IPS DF 6.9 (cell line): ENCODE data around the gene FBXW7.

ENCODE experiments used
- DNase-seq: peaks from one replicate; pipeline ENCODE4 v3.0.0-alpha.2; 2013; ENCODE audit warnings: low read depth, low spot score
- H3K27ac ChIP-seq: one replicate; pipeline ENCODE4 v1.5.1; 2013; ENCODE audit warnings: low read length, control low read depth
- H3K27me3 ChIP-seq: 2 replicates; pipeline ENCODE4 v1.6.1; 2013; ENCODE audit warnings: mild to moderate bottlenecking, low read length; ENCODE audit not compliant: control insufficient read depth, insufficient read depth
- H3K36me3 ChIP-seq: 2 replicates; pipeline ENCODE4 v1.6.1; 2013; ENCODE audit warnings: low read length; ENCODE audit not compliant: control insufficient read depth, insufficient read depth
- H3K4me1 ChIP-seq: 2 replicates; pipeline ENCODE4 v1.6.1; 2013; ENCODE audit warnings: low read length; ENCODE audit not compliant: control insufficient read depth, insufficient read depth
- H3K4me3 ChIP-seq: 2 replicates; pipeline ENCODE4 v1.5.1; 2013; ENCODE audit warnings: mild to moderate bottlenecking, low read length
- H3K9me3 ChIP-seq: 2 replicates; pipeline ENCODE4 v1.6.1; 2013; ENCODE audit warnings: low read length, inconsistent platforms; ENCODE audit not compliant: control insufficient read depth, insufficient read depth
- WGBS: extraction: QIAGEN DNeasy Blood & Tissue Kit; methylation state at CpG from one replicate; pipeline ENCODE4 v1.1.7; 2013; ENCODE audit warnings: mixed read lengths, missing lambda C conversion rate; ENCODE audit not compliant: insufficient read length, insufficient coverage; 5-methylcytosine and 5-hydroxymethylcytosine counted together

The FBXW7 gene

GRCh38 chr4:152479428-152480026 is 56.4 kb downstream of the FBXW7 start:
- WGBS: no CpG with 5 or more reads among the region's 5 CpGs
- DNase-seq: no peak
- H3K4me3 ChIP-seq: no peak overlapping the region
- H3K27me3 ChIP-seq: no peaks in the 10 kb centered on the region
- no peaks in the 10 kb centered on the region for H3K36me3 ChIP-seq
- H3K27ac ChIP-seq: no peak overlapping the region
- no peaks in the 10 kb centered on the region for H3K9me3 ChIP-seq
- H3K4me1 ChIP-seq: no peaks in the 10 kb centered on the region

GRCh38 chr4:152478461-152479237 is 57.2 kb downstream of the FBXW7 start:
- no peak overlapping the region for H3K4me3 ChIP-seq
- DNase-seq: no peak
- H3K27me3 ChIP-seq: no peaks in the 10 kb centered on the region
- no peak overlapping the region for H3K27ac ChIP-seq
- no peaks in the 10 kb centered on the region for H3K9me3 ChIP-seq
- H3K36me3 ChIP-seq: no peaks in the 10 kb centered on the region
- no CpG with 5 or more reads among the region's 3 CpGs for WGBS
- no peaks in the 10 kb centered on the region for H3K4me1 ChIP-seq

- no peaks in the 10 kb centered on the region for H3K36me3 ChIP-seq
- DNase-seq: no peak
- no peaks in the 10 kb centered on the region for H3K4me1 ChIP-seq
- no peaks in the 10 kb centered on the region for H3K9me3 ChIP-seq
- WGBS: no CpG with 5 or more reads among the region's 2 CpGs
- H3K27me3 ChIP-seq: no peaks in the 10 kb centered on the region
- H3K4me3 ChIP-seq: no peak overlapping the region
- no peak overlapping the region for H3K27ac ChIP-seq
Measured at GRCh38 chr4:152476796-152477195, 59.1 kb downstream of the FBXW7 start.

DNA sequence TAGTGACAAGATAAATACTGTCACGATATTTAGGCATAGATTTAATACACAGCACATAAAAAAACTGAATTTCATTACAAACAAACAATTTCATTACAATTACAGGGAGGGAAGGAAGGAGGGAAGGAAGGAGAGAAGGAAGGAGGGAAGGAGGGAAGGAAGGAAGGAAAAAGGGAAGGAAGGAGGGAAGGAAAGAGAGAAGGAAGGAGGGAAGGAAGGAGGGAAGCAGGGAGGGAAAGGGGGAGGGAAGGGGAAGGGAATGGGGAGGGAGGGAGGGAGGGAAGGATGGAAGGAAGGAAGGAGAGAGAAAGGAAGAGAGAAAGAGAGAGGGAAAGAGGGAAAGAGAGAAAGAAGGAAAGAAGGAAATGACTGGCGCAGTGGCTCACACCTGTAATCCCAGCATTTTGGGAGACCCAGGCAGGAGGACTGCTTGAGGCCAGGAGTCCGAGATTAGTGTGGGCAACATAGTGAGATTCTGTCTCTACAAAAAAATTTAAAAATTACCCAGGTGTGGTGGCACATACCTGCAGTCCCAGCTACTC is 64.6 kb downstream of the FBXW7 start:
- no peak overlapping the region for H3K4me3 ChIP-seq
- H3K9me3 ChIP-seq: no peaks in the 10 kb centered on the region
- no peak overlapping the region for H3K27ac ChIP-seq
- H3K4me1 ChIP-seq: no peaks in the 10 kb centered on the region
- H3K27me3 ChIP-seq: no peaks in the 10 kb centered on the region
- WGBS: no CpG with 5 or more reads among the region's 3 CpGs
- DNase-seq: no peak
- no peaks in the 10 kb centered on the region for H3K36me3 ChIP-seq

- no peak for DNase-seq
- WGBS: no CpG with 5 or more reads among the region's 1 CpG
- Histone ChIP-seq H3K27me3 (no peaks in the 10 kb centered on the region), H3K36me3 (no peaks in the 10 kb centered on the region), H3K9me3 (no peaks in the 10 kb centered on the region), H3K4me3 (no peak overlapping the region), H3K4me1 (no peaks in the 10 kb centered on the region), H3K27ac (no peak overlapping the region)
Measured at GRCh38 chr4:152468408-152468807, 67.5 kb downstream of the FBXW7 start.

DNA sequence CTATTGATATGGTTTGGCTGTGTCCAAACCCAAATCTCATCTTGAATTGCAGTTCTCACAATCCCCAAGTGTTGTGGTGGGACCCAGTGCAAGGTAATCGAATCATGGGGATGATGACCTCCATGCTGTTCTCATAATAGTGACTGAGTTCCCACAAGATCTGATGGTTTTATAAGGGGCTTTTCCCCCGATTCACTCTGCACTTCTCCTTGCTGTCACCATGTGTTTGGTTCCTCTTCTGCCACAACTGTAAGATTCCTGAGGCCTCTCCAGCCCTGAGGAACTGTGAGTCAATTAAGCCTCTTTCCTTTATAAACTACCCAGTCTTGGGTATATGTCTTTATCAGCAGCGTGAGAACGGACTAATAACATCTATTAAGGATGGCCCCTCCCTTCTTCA is 68.8 kb downstream of the FBXW7 start:
- no peak for DNase-seq
- no peaks in the 10 kb centered on the region for H3K9me3 ChIP-seq
- H3K27me3 ChIP-seq: no peaks in the 10 kb centered on the region
- no peak overlapping the region for H3K4me3 ChIP-seq
- no CpG with 5 or more reads among the region's 4 CpGs for WGBS
- H3K36me3 ChIP-seq: no peaks in the 10 kb centered on the region
- no peak overlapping the region for H3K27ac ChIP-seq
- H3K4me1 ChIP-seq: no peaks in the 10 kb centered on the region

GRCh38 chr4:152464030-152464823 is 71.7 kb downstream of the FBXW7 start:
- Histone ChIP-seq H3K4me1 (no peaks in the 10 kb centered on the region), H3K4me3 (no peak overlapping the region), H3K27ac (no peak overlapping the region), H3K36me3 (no peaks in the 10 kb centered on the region), H3K9me3 (no peaks in the 10 kb centered on the region), H3K27me3 (no peaks in the 10 kb centered on the region)
- DNase-seq: no peak
- WGBS: no CpG with 5 or more reads among the region's 5 CpGs

DNA sequence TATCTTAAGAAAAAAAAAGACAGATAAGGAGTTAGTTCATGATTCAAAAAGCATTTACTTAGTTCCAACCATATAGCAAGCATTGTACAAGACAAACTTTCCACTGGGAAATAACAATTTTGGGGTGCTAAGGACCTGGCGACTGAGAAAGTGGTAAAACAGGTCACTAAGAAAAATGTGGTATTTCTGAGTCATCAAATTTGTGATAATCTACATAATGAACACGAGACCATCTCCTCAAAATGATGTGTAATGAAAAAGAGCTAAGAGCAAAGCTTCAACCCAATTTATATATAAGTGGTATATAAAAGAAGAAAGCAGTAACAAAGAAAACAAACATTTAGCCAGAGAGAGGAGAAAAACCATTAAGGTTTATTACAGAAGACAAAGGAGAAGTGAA is 72.3 kb downstream of the FBXW7 start:
- no CpG with 5 or more reads among the region's 2 CpGs for WGBS
- no peak for DNase-seq
- Histone ChIP-seq H3K27ac (no peak overlapping the region), H3K4me1 (no peaks in the 10 kb centered on the region), H3K27me3 (no peaks in the 10 kb centered on the region), H3K9me3 (no peaks in the 10 kb centered on the region), H3K4me3 (no peak overlapping the region), H3K36me3 (no peaks in the 10 kb centered on the region)

DNA sequence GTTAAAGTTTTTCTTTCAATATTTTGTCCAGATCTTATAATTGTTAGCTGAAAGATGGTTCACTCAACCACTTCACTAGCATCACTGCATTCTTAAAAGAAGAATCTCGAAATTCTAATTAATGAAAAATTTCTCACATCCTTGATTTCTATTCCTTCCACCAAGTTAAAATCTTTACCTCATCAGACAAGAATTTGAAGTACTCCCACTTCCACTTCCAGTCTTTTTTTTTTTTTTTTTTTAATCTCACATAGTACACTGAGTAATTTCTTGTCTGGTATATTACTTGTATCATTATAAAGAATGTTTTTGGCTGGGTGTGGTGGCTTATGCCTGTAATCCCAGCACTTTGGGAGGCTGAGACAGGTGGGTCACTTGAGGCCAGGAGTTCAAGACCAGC is 73.2 kb downstream of the FBXW7 start:
- WGBS: no CpG with 5 or more reads among the region's 1 CpG
- H3K27me3 ChIP-seq: no peaks in the 10 kb centered on the region
- H3K4me3 ChIP-seq: no peak overlapping the region
- no peaks in the 10 kb centered on the region for H3K4me1 ChIP-seq
- H3K36me3 ChIP-seq: no peaks in the 10 kb centered on the region
- DNase-seq: no peak
- H3K27ac ChIP-seq: no peak overlapping the region
- no peaks in the 10 kb centered on the region for H3K9me3 ChIP-seq

- H3K9me3 ChIP-seq: no peaks in the 10 kb centered on the region
- DNase-seq: no peak
- H3K4me1 ChIP-seq: no peaks in the 10 kb centered on the region
- H3K27ac ChIP-seq: no peak overlapping the region
- no peak overlapping the region for H3K4me3 ChIP-seq
- no CpG with 5 or more reads among the region's 2 CpGs for WGBS
- no peaks in the 10 kb centered on the region for H3K36me3 ChIP-seq
- no peaks in the 10 kb centered on the region for H3K27me3 ChIP-seq
Measured at GRCh38 chr4:152462047-152462446, 73.8 kb downstream of the FBXW7 start.
